Activated CD8-positive, alpha-beta memory T cell treated with anti-CD3 and anti-CD28 coated beads for 1 hour (primary cell): Measurements from ENCODE around the gene SLC48A1.

Source experiments
- DNase-seq, 2 donors: peaks; one replicate each; pipeline ENCODE4 v3.0.0-alpha.2; 2020; ENCODE audit warnings: low read depth in 1 of 2; ENCODE audit errors: extremely low read depth in 1 of 2

Gene SLC48A1

DNA sequence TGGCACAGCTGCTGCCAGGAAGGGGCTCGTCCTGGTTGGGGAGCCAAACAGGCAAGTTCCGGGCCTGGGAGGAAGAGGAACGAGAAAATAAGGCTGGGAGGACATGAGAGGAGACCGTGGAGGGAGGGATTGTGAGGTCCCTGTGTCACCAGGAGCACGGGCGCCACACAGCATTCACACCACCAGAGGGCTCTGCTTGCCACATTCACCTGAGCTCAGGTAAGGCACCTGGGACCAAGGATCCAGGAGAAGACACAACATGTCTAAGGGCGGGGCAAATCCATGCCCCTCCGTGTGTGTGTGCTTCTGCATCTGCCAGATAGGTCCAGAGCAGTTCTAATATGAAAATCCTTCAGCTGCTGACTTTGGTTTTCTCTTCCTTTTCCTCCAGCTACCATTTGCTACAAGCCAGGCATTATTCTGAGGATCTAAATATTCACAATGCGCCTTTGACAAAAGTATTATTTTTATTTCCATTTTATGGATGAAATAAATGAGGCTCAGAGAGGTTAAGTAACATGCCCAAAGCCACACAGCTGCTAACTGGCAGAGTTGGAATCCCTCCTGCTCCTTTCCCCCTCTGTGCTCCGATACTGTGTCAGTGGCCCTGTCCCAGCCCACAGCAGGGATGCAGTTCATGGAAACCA, 28.9 kb upstream of the SLC48A1 start:
- peak; percentile 33 to 46 for DNase-seq

DNA sequence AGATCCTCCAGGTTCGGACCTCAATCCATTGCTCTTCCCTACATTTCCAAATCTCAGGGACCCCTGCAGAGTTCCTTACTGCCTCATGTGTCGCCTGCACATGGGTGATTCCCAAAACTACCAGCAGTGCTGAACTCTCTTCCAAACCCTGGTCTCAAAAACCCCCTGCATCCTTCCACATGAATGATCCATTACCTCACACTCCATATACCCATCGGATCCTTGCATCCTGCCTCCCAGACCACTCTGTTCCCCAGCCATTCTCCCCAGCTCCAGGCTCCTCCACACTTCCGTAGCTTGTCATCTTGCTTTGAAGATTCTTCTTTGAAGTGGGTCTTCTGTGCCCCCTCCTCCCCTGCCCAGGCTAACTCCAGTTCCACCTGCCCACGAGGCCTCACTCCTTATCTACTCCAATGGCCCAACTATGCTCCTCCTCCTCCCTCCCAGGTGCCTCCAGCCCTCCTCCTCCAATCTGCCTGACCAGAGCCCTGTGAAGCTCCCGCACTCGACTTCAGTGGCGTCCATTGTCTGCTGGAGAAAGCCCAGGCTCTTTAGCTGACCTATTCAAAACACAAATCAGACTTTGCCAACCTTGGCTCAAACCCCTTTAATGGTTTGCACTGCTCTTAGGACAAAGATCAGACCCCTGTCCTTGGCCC, 28.1 kb upstream of the SLC48A1 start:
- no peak for DNase-seq

DNA sequence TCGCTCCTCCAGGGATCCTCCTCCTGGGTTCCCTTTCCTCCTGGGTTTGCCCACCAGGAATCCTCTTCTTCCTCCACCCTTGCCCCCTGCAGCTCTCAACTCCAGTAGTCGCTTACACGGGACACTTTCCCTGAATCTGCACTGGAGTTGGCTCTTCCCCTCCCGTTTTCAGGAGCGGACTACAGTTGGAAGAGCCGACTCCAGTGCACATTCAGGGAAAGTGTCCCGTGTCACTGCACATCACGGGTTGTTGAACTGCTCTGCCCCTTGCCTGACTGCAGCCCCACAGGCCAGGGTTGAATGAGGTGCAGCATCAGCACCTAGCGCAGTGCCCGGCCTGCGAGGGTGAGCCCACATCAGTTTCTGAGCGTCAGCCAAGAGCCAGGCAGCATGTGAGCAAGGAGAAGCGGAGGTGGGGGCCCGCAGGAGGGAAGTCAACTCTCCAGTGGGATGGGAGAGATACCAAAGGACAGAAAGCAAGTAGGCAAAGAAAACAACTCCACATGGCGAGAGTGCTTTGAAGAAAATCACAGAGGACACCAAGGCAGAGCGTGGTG, 27.5 kb upstream of the SLC48A1 start:
- no peak for DNase-seq

DNA sequence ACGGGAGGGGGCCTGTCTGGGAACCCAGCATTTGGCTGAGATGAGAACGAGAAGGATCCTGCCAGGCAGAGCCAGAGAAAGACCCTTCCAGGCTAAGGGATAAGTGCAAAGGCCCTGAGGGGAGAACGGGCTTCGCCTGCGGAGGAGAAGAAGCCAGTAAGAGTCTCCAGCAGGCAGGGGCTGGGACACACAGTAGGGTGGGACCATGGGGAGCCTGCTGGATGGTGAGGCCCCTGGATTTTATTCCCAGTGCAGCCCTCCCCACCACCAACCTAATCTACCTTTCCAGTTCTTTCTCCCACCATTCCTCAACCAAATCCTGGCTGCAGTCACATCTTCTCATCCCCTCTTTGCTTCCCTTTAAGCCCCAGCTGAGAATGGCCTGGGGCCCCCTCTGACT, 27.0 kb upstream of the SLC48A1 start:
- DNase-seq = no peak

DNA sequence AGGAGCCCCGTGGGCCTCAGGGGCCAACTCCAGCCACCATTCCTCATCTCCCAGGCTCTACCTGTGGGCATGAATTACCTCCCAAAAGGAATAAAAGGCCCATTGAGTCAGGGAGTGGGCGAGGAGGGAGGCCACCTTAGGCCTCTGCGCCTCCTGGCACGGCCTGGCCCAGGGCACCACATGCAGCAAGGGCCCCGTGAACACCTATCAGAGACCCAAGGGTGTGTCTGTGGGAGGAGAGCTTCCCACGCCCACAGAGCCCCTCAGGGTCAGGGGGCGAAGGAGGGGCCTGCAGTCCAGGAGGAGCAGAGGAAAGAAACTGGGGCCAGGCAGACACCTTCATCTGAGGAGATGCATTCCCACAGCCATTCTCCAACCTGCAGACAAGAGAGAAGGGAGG, 26.5 kb upstream of the SLC48A1 start:
- no peak for DNase-seq

DNA sequence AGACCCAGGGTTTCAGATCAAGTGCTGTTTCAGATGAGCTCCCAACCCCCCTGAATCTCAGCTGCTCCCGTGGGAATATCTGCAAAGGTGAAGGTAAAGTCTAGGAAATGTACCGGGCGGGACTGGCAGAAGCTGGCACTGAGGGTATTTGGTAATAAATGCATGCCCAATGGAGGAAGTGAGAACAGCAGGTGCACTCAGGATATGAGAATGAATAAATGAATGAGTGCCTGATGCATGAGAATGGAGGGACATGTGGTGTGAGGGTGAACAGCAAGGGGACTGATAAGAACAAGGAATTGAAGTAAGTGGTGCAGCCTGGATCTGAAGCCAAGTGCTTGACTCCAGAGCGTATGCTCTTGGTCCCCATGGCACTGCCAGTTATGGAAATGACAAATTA, 25.9 kb upstream of the SLC48A1 start:
- no peak for DNase-seq

DNA sequence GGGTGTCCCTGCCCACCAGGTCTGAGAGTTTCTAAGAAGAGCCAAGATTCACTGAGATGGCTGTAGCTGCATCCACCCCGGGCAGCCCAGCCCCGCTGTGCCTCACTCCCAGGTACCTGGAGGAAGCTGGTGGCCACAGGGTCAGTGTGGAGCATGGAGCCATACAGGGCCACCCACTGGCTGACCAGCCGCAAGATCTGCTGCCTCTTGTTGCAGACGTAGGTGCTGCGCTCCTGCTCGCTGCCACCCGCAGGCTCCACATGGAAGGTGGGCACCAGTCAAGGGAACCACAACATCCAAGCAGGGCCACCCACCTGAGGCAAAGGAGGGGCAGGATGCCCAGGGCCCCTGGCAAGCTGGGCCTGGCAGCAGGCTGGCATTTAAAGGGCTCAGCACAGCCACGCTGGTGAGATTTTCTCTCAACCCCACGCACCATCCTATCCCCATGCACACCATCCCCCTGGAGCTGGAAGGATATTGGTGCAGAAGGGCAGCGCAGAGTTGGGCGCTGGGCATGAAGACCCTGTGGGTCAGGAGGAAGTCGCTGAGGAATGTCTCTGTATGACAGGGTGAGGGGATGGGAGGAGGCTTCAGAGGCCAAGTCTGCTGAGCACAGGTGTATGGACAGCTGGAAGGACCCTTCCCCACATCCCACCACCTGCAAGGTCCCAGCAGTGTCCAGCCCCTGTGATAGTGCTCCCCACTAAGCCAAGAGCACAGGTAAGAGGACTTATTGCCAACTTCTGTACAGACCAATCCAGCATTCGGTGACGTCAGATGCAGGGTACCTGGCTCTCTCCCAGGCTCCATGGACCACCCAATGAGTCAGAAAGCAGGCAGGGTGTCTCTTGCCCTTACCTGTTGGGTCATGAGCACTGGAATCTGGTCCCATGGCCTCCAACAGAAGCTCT, 25.2 kb upstream of the SLC48A1 start:
- no peak for DNase-seq

DNA sequence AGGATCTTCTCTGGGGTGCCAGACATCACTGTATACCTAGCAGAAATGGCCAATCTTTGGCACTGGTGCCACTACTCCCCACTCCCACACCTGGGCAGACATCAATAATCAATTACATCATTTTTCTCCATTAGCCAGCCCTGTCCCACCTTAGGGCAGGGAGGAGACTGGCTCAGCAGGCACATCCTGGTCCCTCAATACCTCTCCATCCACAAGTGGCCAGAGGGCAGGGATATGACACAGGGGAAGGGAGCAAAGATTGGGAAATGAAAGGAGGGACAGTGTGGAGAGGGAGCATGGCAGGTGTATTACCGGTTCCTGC, 24.6 kb upstream of the SLC48A1 start:
- DNase-seq = no peak

DNA sequence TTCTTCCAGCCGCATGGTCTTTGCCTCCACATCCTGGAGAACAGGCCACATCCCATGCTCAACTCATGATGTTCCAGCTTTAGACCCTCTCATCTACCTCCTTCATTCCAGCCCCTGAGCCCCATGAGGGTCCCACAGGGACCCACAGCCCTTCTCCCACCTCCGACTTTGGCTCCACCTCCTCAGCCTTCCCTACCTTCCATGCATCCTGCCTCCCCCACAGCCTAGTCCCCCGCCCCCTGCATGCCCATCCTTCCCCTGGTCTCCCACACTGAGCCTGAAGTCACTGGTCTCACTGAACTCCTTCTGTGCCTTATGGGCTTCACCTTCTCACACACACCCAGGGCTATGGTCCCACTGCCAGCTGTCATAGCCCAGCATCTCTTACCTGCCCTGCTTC, 24.1 kb upstream of the SLC48A1 start:
- DNase-seq = no peak

DNA sequence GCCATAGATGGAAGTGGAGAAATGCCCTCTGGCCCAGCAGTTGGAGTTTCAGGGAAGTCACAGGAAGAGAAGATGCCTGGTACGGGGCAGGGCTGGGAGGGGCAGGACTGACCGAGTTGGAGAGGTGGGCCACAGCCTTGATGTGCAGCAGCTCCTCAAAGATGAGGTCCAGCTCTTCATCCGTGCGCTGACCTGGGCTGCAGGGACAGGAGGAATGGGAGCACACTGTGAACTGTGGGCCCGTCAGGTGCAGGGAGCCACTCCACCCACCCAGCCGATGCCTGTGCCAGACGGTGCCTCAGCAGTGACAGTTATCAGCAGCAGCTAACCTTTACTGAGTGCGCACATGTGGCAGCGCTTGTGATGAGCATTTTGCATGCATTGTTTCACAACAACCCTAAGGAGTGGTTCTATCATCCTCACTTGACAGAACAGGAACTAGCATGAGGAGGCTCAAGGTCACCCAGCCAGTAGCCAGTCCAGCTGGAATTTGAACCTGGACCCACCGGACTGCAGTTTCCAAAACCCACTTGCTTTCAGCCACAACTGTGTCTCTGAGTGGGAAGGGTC, 22.7 kb upstream of the SLC48A1 start:
- DNase-seq = no peak

DNA sequence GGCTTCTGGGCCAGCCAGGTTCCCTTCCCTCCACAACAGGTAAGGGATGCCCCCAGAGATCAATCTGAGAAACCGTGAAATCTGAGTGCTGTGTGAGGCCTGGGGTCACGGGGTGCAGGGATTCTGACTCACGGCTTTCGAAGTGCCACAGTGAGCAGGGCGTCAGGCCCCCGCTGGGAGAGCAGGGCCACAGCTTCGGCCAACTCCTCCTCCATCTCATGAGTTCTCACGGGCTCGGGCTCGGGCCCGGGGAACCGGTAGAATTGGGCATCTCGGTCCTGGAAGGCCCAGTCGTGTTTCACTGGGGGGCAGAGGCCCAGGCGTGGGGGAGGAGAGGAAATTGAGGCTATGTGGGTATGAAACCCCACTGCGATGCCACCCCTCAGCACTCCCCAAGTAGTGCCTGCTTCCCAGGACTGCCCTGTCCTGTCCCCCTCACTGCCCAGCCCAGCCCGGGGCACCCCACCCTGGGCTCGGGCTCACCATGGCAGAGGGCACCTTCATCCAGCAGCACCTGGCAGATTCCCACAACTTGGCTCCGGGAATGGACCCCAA, 22.0 kb upstream of the SLC48A1 start:
- DNase-seq = no peak

DNA sequence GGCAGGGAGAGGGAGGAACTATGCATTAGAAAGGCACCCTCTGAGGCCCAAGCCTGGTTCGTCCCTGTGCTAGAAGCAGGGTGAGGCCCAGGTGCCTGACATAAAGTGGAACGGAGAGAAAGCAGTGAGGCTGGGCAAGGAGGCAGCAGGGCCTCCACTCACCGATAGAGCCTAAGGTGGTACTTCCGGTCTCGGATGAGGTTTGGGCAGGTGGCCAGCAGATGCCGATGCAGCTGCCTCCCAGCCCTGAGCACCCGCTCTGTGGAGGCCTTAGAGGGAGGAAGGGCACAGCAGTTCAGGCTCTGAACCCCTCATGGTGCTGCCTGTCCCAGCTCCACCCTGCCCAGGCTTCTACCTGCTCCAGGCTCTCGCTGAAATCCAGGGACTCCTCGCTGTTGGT, 21.5 kb upstream of the SLC48A1 start:
- DNase-seq = no peak

DNA sequence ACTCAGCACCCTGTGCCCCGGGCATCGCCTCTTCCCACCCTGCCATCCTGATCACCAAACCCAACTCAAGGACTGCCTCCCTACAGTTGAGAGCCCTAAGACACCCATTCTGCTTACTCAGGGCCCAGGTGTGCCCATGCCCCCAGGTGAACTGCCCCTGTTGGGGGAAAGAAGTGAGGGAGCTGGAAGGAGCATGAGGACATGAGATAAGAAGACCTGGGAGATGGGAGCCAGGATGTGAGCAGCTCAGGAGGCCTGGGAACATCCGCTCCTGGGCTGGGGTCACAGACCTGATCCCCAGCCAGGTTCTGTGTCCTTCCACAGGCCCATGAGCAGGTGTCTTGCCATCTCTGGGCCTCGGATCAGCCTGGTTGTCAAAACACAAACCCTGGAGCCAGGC, 20.9 kb upstream of the SLC48A1 start:
- DNase-seq = no peak

DNA sequence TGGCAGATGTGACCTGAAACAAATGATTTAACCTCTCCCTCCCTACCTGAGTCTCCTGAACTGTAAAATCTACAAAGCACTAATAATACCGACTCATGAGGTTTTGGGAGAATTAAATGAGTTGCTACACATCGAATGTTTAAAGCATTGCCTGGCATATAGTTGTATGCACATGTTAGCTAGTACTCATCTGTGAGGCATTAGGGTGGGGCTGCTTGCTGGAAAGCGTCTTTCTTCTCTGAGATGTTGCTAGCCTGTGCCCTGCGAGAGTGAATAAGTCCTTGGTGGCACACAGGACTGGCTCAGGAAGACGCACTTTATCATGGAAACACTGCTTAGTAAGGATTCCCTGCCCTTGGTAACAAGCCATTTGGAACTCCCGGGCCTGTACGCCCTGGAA, 20.5 kb upstream of the SLC48A1 start:
- no peak for DNase-seq

DNA sequence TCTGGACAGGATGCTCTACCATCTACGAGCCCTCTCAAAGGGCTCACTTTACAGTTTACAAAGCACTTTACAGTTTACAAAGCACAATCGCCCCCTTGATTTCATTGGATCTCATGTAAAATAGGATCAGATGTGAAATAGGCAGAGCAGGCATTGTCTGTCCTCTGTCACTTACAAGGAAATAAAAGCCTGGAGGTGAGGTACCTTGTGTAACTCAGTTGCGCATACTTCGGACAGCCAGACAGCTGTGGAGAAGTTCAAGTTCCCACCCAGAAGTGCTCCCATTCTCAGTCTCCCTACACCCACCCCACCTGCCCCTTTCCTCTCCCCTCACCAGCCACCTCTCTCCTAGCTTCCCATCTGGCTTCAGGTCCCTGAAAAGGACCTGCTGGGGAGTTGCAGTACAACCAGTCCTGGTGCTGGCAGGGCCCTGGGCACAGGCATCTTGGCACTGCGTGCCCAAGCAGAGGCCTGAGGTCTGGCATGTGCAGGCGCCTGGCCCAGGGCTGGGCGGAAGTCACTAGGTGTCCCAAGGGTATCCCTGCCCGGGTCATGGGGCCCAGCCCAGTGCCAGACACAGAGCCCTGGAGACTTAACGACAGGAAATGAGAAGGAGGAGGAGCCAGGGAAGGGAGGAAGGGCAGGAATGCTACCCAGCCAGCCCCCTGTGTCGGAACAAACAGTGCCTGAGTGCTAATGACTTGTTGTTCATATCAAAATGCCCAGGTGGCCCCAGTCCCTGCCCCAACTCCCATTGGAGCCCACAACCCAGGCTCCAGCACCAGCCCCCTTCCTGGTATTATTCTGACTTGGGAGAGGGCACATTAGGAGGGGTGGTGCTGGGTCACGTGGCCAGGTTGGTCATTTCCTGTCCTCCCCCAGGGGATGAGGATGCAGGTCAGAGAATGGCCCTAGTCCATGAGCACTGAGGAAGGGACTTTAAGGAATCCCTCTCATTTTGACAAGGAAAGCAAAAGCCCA, 19.7 kb upstream of the SLC48A1 start:
- no peak for DNase-seq

DNA sequence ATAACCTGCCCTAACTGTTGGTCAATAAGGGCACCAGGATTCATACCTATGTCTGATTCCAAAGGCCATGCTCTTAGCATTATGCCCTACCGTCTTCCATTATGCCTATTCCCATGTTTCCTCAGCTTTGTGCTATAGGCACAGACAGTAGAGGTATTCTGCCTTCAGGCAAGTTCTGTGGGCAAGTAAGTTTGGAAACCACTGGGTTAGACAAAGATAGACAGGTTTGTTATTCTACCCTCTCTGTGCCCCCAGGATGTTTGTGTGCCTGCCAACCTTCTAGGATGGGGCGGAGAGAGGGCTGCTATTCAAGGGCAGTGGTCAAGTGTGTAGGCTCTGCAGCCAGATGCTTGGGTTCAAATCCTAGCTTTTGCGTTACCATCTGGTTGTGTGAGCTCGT, 18.9 kb upstream of the SLC48A1 start:
- no peak for DNase-seq

DNA sequence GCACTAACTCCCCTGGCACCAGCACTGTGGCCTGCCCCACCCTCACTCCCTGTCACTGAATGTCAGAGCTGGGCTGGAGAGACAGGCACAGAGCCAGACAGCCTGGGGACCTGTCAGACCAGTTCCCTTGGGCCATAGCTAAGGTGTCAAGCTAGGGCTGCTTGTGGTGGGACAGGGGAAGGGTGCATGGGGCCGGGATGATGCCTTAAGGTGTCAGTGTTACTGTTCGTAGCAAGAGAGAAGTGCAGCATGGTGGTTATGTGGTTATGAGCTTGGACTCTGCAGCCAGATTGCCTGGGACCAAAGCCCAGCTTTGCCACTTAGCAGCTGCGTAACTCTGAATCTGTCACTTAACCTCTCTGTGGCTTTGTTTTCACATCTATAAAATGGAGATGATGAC, 18.2 kb upstream of the SLC48A1 start:
- DNase-seq = no peak

DNA sequence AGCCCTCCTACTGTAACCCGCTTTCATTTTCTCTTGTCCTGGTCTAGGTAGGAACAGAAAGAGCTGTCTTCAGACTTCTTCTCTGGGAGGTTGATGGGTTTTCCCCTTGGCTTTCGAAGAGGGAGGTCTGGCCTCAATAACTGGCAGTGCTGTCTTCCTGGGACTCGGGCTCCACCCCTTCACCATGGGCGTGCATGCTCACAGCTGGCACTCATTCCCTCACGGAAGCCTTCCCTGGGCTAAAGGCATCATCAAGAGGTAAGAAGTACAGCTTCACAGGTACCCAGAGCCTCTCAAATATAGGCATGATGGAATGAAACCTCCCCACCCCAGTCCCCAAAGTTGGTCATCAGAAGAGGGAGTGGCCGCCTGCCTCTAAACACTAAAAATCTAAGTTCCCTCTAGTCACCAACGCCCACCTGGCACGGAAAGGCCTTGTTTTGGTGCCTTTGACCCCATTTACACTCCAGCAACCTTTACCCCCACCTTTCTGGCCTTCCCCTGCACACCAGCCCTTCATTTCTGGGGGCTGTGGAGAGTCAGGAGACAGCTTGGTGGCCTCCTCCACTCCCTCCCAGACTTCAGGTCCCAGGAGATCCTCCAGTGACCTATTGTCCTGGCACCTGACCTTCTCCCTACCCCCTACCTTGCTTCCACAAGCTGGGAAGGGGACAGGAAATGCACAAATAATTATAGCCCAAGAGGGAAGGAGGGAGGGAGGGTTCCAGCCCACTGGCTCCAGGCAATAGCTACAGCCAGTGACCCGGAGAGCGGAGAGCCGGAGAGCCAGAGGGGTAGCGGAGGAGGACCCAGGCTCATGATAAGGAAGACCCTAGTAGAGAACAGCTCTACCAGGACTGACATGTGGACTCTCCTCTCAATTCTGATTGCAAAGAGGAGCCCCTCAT, 17.1 kb upstream of the SLC48A1 start:
- DNase-seq = no peak

DNA sequence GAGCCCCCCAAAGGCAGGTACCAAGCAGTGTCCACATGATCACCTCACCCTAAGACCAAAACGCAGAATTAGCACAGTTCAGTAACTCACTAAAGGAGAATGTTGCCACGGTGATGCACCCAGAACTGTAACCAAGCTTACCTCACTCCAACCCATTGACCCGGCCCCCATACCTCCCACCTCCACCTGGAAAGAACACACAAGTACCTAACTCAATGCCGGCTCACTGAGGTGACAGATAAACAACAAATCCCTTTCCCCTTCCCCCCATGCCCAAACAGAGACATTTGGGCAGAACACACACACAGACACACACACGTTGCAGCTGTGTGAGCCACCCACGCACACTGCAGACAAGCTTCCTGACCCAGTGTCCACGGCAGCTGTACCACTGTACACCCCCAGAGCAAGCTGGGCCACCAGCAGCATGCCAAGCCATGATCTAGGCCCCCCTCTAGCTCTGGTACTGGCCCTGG, 15.6 kb upstream of the SLC48A1 start:
- DNase-seq = no peak
